GM21619 (cell line): ENCODE measurements around the gene MKNK1.
A peak's percentile ranks its signal among the peaks of the same experiment; 100 is the strongest.

Experiments
- ATAC-seq: cut with Tn5 transposase; IDR thresholded peaks from one replicate; pipeline ENCODE4 v1.9.1; 2021; ENCODE audit not compliant: unreplicated experiment

MKNK1 gene

DNA sequence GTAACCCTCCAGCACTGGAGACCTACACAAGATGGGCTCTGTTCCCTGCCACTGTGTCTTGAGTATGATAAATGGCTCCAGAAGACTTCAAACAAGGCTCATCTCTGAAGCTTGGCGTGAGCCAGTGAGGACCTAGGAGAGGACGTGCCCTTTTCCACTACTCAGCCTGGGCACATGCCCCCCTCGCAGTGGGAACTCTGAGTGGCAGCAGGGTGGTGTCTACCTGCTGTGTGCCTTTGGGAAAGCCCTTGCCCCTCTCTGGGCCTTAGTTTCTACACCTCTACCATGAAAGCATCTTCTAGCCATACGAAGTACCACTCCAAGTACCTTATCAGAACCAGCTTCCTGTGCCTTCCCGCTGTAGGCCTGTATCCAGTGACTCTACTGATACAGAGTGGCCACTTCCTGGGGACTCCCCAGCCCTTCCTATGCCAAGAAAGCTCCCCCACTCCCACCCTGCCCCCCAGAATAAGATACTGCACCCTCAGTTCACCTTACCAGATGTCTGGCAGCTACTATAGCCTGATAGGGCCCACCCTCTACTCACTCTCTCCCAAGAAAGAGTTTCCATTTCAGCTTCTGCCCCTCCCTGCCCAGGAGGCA lies 15.7 kb upstream of the MKNK1 start:
- no peak for ATAC-seq

GRCh38 chr1:46618754-46619415 lies 14.8 kb upstream of the MKNK1 start:
- no peak for ATAC-seq

DNA sequence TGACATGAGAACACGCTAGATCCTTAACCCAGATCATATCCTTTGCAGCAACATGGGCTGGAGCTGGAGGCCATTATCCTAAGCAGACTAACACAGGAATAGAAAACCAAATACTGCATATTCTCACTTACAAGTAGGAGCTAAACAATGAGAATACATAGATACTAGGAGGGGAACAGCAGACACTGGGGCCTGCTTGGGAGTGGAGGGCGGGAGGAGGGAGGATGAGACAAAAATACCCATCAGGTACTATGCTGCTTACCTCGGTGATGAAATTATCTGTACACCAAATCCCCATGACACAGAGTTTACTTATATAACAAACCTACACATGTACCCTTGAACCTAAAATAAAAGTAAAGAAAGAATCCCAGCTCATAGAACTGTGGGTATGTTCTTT lies 13.8 kb upstream of the MKNK1 start:
- no peak for ATAC-seq

DNA sequence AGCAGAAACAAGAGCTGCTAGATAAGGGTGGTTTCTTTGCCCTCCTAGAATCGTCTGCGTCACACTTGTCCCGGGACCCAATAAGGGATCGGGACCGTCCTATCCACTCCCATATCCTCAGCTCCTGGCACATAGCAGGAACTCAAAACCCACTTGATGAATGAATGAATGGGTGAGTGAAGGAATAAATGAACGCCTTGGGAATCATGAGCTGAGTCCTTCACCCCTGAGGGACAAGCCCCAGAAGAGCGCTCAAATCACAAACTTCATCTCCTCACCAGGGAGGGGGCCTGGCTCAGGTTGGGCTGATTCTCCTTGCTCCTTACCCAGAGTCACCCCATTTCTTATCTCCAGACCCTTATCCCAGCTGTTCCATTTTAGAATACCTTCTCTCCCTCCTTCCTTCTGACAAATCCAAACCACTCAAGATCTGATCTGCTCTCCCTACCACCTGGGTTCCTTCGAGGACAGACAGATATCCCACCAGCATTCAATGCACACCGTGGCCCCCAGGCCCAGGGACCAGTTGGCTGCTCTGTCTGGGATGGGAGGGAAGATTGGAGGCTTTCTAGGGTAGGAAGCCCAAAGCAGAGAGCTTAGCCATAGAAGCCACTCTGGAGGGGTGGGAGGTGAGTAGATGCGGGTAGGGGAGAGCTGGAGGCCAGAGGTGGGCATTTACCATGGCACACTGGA lies 13.2 kb upstream of the MKNK1 start:
- no peak for ATAC-seq

GRCh38 chr1:46616277-46617107 lies 12.4 kb upstream of the MKNK1 start, which contains the start of gene MOB3C:
TSS of gene MOB3C (minus strand) at chr1:46616811. CDS start at chr1:46613321, 3,490 bp downstream.
- peak; percentile 57 for ATAC-seq

DNA sequence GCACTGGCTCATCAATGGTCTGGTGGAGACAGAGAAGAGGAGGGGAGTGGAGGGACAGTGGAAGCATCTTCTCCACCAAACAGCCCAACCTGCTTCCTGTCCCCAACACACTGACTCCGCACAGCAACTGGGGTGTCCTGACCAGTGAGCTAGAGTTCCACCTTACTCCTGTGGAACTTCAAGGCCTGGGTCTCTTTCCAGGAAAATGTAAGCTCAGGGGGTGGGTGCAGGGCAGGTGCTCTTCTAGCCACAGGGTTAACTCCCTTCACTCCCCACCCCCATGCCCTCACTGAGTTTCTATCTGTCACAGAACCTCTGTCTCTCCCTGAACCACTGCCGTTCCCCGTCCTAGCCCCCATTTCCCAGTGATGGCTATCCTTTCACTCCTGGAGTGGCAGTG lies 11.7 kb upstream of the MKNK1 start:
- ATAC-seq: no peak

- ATAC-seq: no peak
These were observed 11.0 kb upstream of the MKNK1 start for GRCh38 chr1:46615088-46615487.

DNA sequence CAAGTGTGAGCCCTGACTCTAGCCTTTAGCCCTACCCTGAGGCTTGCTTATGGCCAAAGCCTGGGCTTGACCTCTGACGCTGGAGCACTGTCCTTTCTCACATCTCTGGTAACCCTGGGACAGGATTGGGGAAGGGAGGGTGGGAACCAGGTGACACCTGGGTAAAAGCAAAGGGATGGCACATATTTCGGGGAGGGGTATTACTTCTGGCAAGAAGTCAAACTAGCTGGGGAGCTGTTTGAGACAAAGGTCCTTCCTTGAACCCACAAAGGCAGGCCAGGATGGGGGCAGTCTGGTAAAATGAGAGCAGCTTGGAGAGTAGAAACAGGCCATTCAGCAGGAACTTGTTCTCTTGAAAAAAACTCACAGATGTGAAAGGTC lies 10.5 kb upstream of the MKNK1 start:
- no peak for ATAC-seq

GRCh38 chr1:46613661-46614603 lies 9.9 kb upstream of the MKNK1 start:
- peak; percentile 43 for ATAC-seq

DNA sequence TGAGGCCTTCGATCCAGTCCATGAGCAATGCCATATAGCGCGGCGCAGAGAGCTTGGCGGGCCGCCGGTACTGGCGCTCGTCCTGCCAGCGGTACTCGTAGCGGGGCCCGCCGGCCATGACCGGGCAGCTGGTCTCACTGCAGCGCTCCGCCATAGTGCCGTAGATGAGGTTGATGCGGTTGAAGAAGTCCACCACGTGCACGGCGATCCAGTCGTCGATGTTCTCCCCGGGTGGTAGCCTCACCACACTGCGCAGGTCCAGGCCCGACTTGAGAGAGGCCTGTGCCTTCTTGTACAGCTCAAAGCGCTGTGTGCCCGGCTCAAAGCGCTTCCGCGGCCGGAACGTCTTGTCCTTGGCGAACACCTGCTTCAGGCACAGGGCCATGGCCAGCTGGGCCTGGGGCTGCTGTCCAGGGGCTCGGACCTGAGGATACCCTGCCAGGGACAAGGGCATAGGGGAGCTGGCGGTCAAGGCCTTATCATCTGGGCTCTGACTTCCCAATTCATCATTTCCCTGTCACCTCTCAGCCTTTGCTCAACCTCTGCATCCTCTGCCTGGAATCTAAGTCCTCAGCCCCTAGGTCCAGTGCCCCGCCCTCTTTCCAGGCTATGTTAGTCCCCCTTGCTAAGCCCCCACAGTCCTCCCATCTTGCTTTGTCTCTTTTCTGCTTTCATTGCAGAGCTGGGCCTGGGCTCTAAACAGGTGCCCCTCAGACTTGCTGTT lies 9.0 kb upstream of the MKNK1 start:
- no peak for ATAC-seq

GRCh38 chr1:46611691-46612221 lies 7.7 kb upstream of the MKNK1 start:
- no peak for ATAC-seq

- no peak for ATAC-seq
These were observed 3.5 kb upstream of the MKNK1 start for GRCh38 chr1:46607345-46608130.

GRCh38 chr1:46606255-46606965 lies 2.3 kb upstream of the MKNK1 start:
- no peak for ATAC-seq

- no peak for ATAC-seq
These were observed 1.2 kb upstream of the MKNK1 start for GRCh38 chr1:46605232-46605631.

GRCh38 chr1:46603481-46603857 lies 599 bp downstream of the MKNK1 start:
- ATAC-seq: no peak

- no peak for ATAC-seq
These were observed 2.6 kb downstream of the MKNK1 start for GRCh38 chr1:46601257-46602007.
